ENCODE results near the gene SEMA5A. TPM values are rescaled to one million over a fixed set of nuclear protein-coding genes. Genes with fewer than 3 reads are reported as not detected.

The SEMA5A gene
- total RNA-seq, 2 donors from 2014 or later, result not detected

- Mint-ChIP-seq H3K27me3 (no peaks in the 10 kb centered on the region), H3K9me3 (peaks cover 3% of the 10 kb centered on the region), H3K36me3 (ENCODE audit: low read depth) (no peaks in the 10 kb centered on the region), H3K27ac (no peak overlapping the region), H3K4me1 (no peaks in the 10 kb centered on the region), H3K4me3 (no peak overlapping the region)
- no peak for ATAC-seq (replicated peaks)
Observed at GRCh38 chr5:9056046-9056445, 489.8 kb downstream of the SEMA5A start.

GRCh38 chr5:9054821-9055589, 490.9 kb downstream of the SEMA5A start:
- Mint-ChIP-seq H3K27me3 (no peaks in the 10 kb centered on the region), H3K27ac (no peak overlapping the region), H3K9me3 (peaks cover 3% of the 10 kb centered on the region), H3K4me3 (no peak overlapping the region), H3K4me1 (no peaks in the 10 kb centered on the region), H3K36me3 (ENCODE audit: low read depth) (no peaks in the 10 kb centered on the region)
- ATAC-seq (replicated peaks), result no peak

GRCh38 chr5:9054322-9054721, 491.6 kb downstream of the SEMA5A start:
- no peak for ATAC-seq (replicated peaks)
- Mint-ChIP-seq H3K4me3 (no peak overlapping the region), H3K36me3 (ENCODE audit: low read depth) (no peaks in the 10 kb centered on the region), H3K27ac (no peak overlapping the region), H3K27me3 (no peaks in the 10 kb centered on the region), H3K9me3 (peaks cover 7% of the 10 kb centered on the region), H3K4me1 (no peaks in the 10 kb centered on the region)

- Mint-ChIP-seq H3K27me3 (no peaks in the 10 kb centered on the region), H3K27ac (no peak overlapping the region), H3K9me3 (peaks cover 8% of the 10 kb centered on the region), H3K4me1 (no peaks in the 10 kb centered on the region), H3K4me3 (no peak overlapping the region), H3K36me3 (ENCODE audit: low read depth) (no peaks in the 10 kb centered on the region)
- no peak for ATAC-seq (replicated peaks)
Observed at GRCh38 chr5:9052421-9052820, 493.5 kb downstream of the SEMA5A start.

GRCh38 chr5:9051779-9052178, 494.1 kb downstream of the SEMA5A start:
- Mint-ChIP-seq H3K36me3 (ENCODE audit: low read depth) (no peaks in the 10 kb centered on the region), H3K27me3 (no peaks in the 10 kb centered on the region), H3K4me1 (no peaks in the 10 kb centered on the region), H3K27ac (no peak overlapping the region), H3K4me3 (no peak overlapping the region), H3K9me3 (peaks cover 14% of the 10 kb centered on the region)
- ATAC-seq (replicated peaks), result no peak

GRCh38 chr5:9047932-9048331, 497.9 kb downstream of the SEMA5A start:
- H3K27ac Mint-ChIP-seq, result no peak overlapping the region
- H3K4me3 Mint-ChIP-seq, result no peak overlapping the region
- no peaks in the 10 kb centered on the region for H3K36me3 Mint-ChIP-seq (ENCODE audit: low read depth)
- no peak for ATAC-seq (replicated peaks)
- peaks cover 17% of the 10 kb centered on the region for H3K9me3 Mint-ChIP-seq
- no peaks in the 10 kb centered on the region for H3K4me1 Mint-ChIP-seq
- H3K27me3 Mint-ChIP-seq, result no peaks in the 10 kb centered on the region

- Mint-ChIP-seq H3K9me3 (peaks cover 17% of the 10 kb centered on the region), H3K4me3 (no peak overlapping the region), H3K4me1 (no peaks in the 10 kb centered on the region), H3K36me3 (ENCODE audit: low read depth) (no peaks in the 10 kb centered on the region), H3K27ac (no peak overlapping the region), H3K27me3 (no peaks in the 10 kb centered on the region)
- ATAC-seq (replicated peaks), result no peak
Observed at GRCh38 chr5:9046756-9047481, 499.0 kb downstream of the SEMA5A start.

- Mint-ChIP-seq H3K9me3 (peaks cover 17% of the 10 kb centered on the region), H3K27ac (no peak overlapping the region), H3K27me3 (no peaks in the 10 kb centered on the region), H3K36me3 (ENCODE audit: low read depth) (no peaks in the 10 kb centered on the region), H3K4me3 (no peak overlapping the region), H3K4me1 (no peaks in the 10 kb centered on the region)
- no peak for ATAC-seq (replicated peaks)
Observed at GRCh38 chr5:9045946-9046345, 499.9 kb downstream of the SEMA5A start.

GRCh38 chr5:9042241-9042640, 503.6 kb downstream of the SEMA5A start:
- Mint-ChIP-seq H3K4me3 (no peak overlapping the region), H3K27me3 (no peaks in the 10 kb centered on the region), H3K36me3 (ENCODE audit: low read depth) (no peaks in the 10 kb centered on the region), H3K27ac (no peak overlapping the region), H3K4me1 (no peaks in the 10 kb centered on the region), H3K9me3 (peaks cover 14% of the 10 kb centered on the region)
- ATAC-seq (replicated peaks), result no peak

GRCh38 chr5:9040475-9040874, 505.4 kb downstream of the SEMA5A start:
- Mint-ChIP-seq H3K4me1 (no peaks in the 10 kb centered on the region), H3K27me3 (no peaks in the 10 kb centered on the region), H3K27ac (no peak overlapping the region), H3K4me3 (no peak overlapping the region), H3K36me3 (ENCODE audit: low read depth) (no peaks in the 10 kb centered on the region), H3K9me3 (peaks cover 6% of the 10 kb centered on the region)
- ATAC-seq (replicated peaks), result no peak

GRCh38 chr5:9037048-9037447, 508.8 kb downstream of the SEMA5A start:
- no peak overlapping the region for H3K4me3 Mint-ChIP-seq
- H3K27ac Mint-ChIP-seq, result no peak overlapping the region
- H3K36me3 Mint-ChIP-seq (ENCODE audit: low read depth), result no peaks in the 10 kb centered on the region
- H3K27me3 Mint-ChIP-seq, result no peaks in the 10 kb centered on the region
- peaks cover 6% of the 10 kb centered on the region for H3K9me3 Mint-ChIP-seq
- ATAC-seq (replicated peaks), result no peak
- no peaks in the 10 kb centered on the region for H3K4me1 Mint-ChIP-seq

GRCh38 chr5:9035346-9035745, 510.5 kb downstream of the SEMA5A start:
- Mint-ChIP-seq H3K4me1 (no peaks in the 10 kb centered on the region), H3K27me3 (no peaks in the 10 kb centered on the region), H3K36me3 (ENCODE audit: low read depth) (no peaks in the 10 kb centered on the region), H3K9me3 (peaks cover 9% of the 10 kb centered on the region), H3K4me3 (no peak overlapping the region), H3K27ac (no peak overlapping the region)
- no peak for ATAC-seq (replicated peaks)

GRCh38 chr5:9034649-9035048, 511.2 kb downstream of the SEMA5A start:
- ATAC-seq (replicated peaks), result no peak
- Mint-ChIP-seq H3K27ac (no peak overlapping the region), H3K27me3 (no peaks in the 10 kb centered on the region), H3K4me3 (no peak overlapping the region), H3K36me3 (ENCODE audit: low read depth) (no peaks in the 10 kb centered on the region), H3K9me3 (peaks cover 6% of the 10 kb centered on the region), H3K4me1 (no peaks in the 10 kb centered on the region)

GRCh38 chr5:9033524-9033923, 512.4 kb downstream of the SEMA5A start:
- no peak overlapping the region for H3K4me3 Mint-ChIP-seq
- no peaks in the 10 kb centered on the region for H3K27me3 Mint-ChIP-seq
- H3K9me3 Mint-ChIP-seq, result peaks cover 6% of the 10 kb centered on the region
- no peak overlapping the region for H3K27ac Mint-ChIP-seq
- ATAC-seq (replicated peaks), result no peak
- no peaks in the 10 kb centered on the region for H3K4me1 Mint-ChIP-seq
- no peaks in the 10 kb centered on the region for H3K36me3 Mint-ChIP-seq (ENCODE audit: low read depth)

GRCh38 chr5:9025942-9026341, 519.9 kb downstream of the SEMA5A start:
- Mint-ChIP-seq H3K36me3 (ENCODE audit: low read depth) (no peaks in the 10 kb centered on the region), H3K27ac (no peak overlapping the region), H3K27me3 (no peaks in the 10 kb centered on the region), H3K4me1 (no peaks in the 10 kb centered on the region), H3K4me3 (no peak overlapping the region), H3K9me3 (peaks cover 32% of the 10 kb centered on the region)
- ATAC-seq (replicated peaks), result no peak

Measured in activated T-helper 17 cell treated with anti-CD3 and anti-CD28 coated beads, Interleukin-2, amount 50 U/mL, for 72 hours (primary cell).